RWPE2 (cell line): ENCODE measurements around the gene PLB1.

Experiments
- ATAC-seq: fragments of 200-7000 bp; cut with Tn5 transposase; 3 replicates; pipeline ENCODE4 v1.9.1; 2021; ENCODE audit warnings: low read depth
- DNase-seq: peaks from one replicate; pipeline ENCODE4 v3.0.0-alpha.2; 2020; ENCODE audit warnings: low spot score
- H3K27ac ChIP-seq: fragments of 450-650 bp; 2 replicates; pipeline ENCODE4 v1.5.1; 2017; ENCODE audit warnings: mild to moderate bottlenecking; ENCODE audit not compliant: poor library complexity, severe bottlenecking
- H3K27me3 ChIP-seq: fragments of 250-450 bp; sonication (Bioruptor Pico); 2 replicates; pipeline ENCODE4 v1.5.1; 2021; ENCODE audit warnings: mild to moderate bottlenecking, moderate library complexity; ENCODE audit not compliant: insufficient read depth, poor library complexity, severe bottlenecking
- H3K36me3 ChIP-seq: fragments of 250-450 bp; sonication (Bioruptor Pico); 2 replicates; pipeline ENCODE4 v1.5.1; 2020; ENCODE audit warnings: low read depth, mild to moderate bottlenecking, moderate library complexity
- H3K4me1 ChIP-seq: fragments of 250-450 bp; sonication (Bioruptor Pico); 2 replicates; pipeline ENCODE4 v1.5.1; 2021; ENCODE audit warnings: mild to moderate bottlenecking, moderate library complexity; ENCODE audit not compliant: insufficient read depth, poor library complexity, severe bottlenecking
- H3K4me3 ChIP-seq: fragments of 250-450 bp; sonication (Bioruptor Pico); 2 replicates; pipeline ENCODE4 v1.5.1; 2021; ENCODE audit warnings: mild to moderate bottlenecking, moderate library complexity; ENCODE audit not compliant: severe bottlenecking
- H3K9me3 ChIP-seq: fragments of 250-450 bp; sonication (Bioruptor Pico); 2 replicates; pipeline ENCODE4 v1.5.1; 2021; ENCODE audit warnings: mild to moderate bottlenecking, moderate library complexity; ENCODE audit not compliant: severe bottlenecking
- TF ChIP-seq, protein P1 (sequence below): fragments of 450-650 bp; IDR thresholded peaks from one replicate; pipeline ENCODE4 v1.5.1; 2017; ENCODE audit warnings: mild to moderate bottlenecking, moderate library complexity; ENCODE audit not compliant: poor library complexity, severe bottlenecking

Gene PLB1

DNA sequence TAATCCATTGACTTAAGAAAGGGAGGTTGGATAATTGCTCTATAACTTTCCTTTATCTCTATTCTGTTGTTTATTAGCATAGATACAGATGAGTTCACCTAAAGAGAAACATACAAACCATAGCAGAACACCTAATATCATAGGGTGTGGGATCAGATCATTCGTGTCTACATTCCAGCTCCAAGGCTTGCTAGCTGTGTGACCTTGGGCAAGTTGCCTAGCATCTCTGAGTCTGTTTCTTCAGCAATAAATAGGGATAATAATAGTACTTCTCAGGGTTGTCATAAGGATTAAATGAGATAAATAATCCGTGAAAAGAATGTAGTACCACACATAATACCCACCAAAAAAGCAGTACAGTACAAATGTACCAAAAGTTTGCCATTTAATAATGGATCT is 126.2 kb downstream of the PLB1 start:
- Histone ChIP-seq H3K9me3 (no peaks in the 10 kb centered on the region), H3K4me3 (no peak overlapping the region), H3K27me3 (no peaks in the 10 kb centered on the region), H3K27ac (peak overlapping the region; percentile 70), H3K4me1 (peaks cover 20% of the 10 kb centered on the region), H3K36me3 (no peaks in the 10 kb centered on the region)
- TF ChIP-seq, protein P1, sequence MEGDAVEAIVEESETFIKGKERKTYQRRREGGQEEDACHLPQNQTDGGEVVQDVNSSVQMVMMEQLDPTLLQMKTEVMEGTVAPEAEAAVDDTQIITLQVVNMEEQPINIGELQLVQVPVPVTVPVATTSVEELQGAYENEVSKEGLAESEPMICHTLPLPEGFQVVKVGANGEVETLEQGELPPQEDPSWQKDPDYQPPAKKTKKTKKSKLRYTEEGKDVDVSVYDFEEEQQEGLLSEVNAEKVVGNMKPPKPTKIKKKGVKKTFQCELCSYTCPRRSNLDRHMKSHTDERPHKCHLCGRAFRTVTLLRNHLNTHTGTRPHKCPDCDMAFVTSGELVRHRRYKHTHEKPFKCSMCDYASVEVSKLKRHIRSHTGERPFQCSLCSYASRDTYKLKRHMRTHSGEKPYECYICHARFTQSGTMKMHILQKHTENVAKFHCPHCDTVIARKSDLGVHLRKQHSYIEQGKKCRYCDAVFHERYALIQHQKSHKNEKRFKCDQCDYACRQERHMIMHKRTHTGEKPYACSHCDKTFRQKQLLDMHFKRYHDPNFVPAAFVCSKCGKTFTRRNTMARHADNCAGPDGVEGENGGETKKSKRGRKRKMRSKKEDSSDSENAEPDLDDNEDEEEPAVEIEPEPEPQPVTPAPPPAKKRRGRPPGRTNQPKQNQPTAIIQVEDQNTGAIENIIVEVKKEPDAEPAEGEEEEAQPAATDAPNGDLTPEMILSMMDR, result no peak
- DNase-seq (no peak), ATAC-seq (no peak)

DNA sequence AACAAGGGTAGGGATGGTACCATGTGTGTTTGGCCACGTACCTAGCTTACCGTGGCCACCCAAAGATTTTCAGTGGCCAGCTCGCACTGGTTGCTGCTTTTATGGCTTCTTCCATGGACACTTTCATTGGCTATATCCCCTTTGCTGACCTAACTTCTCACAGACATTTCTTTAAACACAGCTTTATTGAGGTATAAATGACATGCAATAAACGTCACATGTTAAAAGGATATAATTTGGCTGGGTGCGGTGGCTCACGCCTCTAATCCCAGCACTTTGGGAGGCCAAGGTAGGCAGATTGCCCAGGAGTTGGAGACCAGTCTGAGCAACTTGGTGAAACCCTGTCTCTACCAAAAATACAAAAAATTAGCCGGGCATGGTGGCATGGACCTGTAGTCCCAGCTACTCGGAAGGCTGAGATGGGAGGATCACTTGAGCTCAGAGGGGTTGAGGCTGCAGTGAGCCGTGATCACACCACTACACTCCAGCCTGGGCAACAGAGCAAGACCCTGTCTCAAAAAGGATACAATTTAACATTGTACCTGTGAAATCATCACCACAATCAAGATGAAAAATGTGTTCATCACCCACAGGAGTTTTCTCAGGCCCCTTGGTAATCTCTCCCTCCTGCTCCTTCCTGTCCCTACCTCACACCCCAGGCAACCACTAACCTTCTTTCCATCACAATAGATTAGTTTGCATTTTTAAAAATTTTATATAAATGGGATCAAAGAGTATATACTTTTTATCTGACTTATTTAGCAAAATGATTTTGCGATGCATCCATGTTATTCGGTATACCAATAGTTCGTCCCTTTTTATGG is 127.9 kb downstream of the PLB1 start:
- no peaks in the 10 kb centered on the region for H3K9me3 ChIP-seq
- TF ChIP-seq, protein P1, result no peak
- DNase-seq (no peak), ATAC-seq (no peak)
- no peaks in the 10 kb centered on the region for H3K36me3 ChIP-seq
- no peaks in the 10 kb centered on the region for H3K27me3 ChIP-seq
- no peak overlapping the region for H3K27ac ChIP-seq
- H3K4me3 ChIP-seq, result no peak overlapping the region
- H3K4me1 ChIP-seq, result peaks cover 16% of the 10 kb centered on the region

DNA sequence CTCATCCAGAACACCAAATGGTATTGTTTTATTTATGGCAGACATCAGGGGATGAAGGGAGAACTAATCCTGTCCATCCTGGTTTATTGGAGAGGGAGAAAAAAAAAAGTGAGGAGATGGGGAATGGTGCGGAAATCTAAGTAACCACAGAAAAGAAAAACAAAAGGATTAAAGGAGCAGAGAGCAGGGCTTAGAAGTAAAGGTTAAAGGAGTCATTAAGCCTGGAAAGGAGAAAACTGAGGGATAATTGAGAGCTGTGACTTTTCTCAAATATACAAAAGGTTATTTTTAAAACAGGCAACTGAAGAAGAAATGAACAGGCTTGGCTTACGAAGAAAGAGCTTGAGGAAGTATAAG is 128.6 kb downstream of the PLB1 start:
- H3K4me3 ChIP-seq, result no peak overlapping the region
- no peak for ATAC-seq

DNA sequence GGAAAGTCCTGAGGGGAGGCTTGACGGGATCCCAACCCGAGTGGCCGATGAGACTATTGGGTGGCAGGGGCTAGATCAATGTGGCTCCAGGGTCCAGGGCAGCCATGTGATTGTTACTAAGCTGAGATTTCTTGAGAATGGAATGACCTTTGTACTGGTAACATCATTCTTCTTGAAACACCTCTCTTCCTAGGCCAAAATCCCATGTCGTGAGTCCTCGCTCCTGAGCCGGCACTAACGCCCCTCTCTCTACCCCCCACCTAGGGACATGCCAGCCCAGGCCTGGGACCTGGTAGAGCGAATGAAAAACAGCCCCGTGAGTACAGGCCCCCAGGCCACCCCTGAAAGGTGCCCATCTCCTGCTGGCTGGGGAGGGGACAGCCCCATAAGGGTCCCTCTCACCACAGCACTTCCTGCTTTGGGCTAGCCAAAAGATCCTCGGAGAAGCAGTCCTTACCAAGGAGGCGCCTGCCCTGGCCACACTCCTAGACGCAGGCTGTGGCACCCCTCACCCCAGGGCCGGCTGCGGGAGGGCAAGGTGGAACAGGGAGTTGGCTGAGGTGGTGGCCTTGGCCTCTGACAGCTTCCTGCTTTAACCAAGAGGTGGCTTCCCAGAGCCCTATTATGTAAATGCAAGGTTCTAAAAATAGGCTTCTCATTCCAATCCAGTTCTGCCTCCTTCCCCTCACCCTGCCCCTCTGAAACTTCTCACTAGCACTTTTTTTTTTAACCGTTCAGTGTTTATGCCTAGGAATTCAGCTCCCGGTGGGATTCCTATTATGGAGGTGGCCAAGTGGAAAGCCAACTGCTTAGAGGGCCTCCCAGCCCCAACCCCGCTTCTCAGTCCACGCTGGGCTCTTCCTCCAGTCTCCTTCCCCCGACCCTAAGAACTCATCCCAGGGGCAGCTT is 129.2 kb downstream of the PLB1 start:
- no peaks in the 10 kb centered on the region for H3K9me3 ChIP-seq
- H3K4me3 ChIP-seq, result no peak overlapping the region
- DNase-seq (no peak), ATAC-seq (no peak)
- TF ChIP-seq, protein P1, result no peak
- H3K4me1 ChIP-seq, result peaks cover 16% of the 10 kb centered on the region
- no peaks in the 10 kb centered on the region for H3K27me3 ChIP-seq
- H3K27ac ChIP-seq, result no peak overlapping the region
- no peaks in the 10 kb centered on the region for H3K36me3 ChIP-seq

More for the DNA sequence above, 128.6 kb downstream of the PLB1 start:
- no peaks in the 10 kb centered on the region for H3K36me3 ChIP-seq
- DNase-seq, result no peak
- H3K27me3 ChIP-seq, result no peaks in the 10 kb centered on the region
- no peaks in the 10 kb centered on the region for H3K9me3 ChIP-seq
- no peak overlapping the region for H3K27ac ChIP-seq
- H3K4me1 ChIP-seq, result peaks cover 16% of the 10 kb centered on the region
- TF ChIP-seq, protein P1, result no peak
